ENCODE measurements around the gene FOXC1.

- TF ChIP-seq CTCF (IDR thresholded peaks at IDR 0.05; ENCODE audit: low read depth, low read length) (no peak), POLR2A (IDR thresholded peaks at IDR 0.05; ENCODE audit: extremely low read depth, insufficient read length) (no peak), MAX (IDR thresholded peaks at IDR 0.05; ENCODE audit: low read depth, low read length) (no peak), MYC (IDR thresholded peaks at IDR 0.05; ENCODE audit: low read depth, low read length) (no peak)
Observed at GRCh38 chr6:1662534-1662933, 52.8 kb downstream of the FOXC1 start.

Data from NB4 (cell line).